ENCODE data around the gene SLA2.
"Not testable (repeated sequence)": the region's sequence is repeated elsewhere in the genome, so short reads cannot be mapped to it uniquely, and the experiment has no call there.

SLA2 gene, protein sequence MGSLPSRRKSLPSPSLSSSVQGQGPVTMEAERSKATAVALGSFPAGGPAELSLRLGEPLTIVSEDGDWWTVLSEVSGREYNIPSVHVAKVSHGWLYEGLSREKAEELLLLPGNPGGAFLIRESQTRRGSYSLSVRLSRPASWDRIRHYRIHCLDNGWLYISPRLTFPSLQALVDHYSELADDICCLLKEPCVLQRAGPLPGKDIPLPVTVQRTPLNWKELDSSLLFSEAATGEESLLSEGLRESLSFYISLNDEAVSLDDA

DNA sequence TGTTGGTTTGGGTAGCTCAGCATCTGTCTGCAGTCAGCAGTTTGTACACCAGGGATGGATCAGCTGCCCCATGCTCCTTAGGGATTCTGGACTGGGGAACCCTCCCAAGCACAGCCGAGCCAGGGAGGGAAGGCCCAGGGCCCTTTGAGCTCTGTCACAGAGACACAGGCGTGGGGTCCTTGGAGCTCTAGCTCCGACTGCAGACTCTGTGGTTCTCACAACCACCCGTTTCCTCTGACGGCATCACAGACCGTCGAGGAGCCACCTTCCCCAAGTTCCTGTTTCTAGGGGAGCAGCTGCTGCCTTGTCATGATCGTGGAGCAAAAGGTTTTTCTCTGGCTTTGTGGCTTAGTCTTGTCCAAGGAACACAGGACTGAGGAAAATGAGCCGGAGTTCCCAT lies at the start of gene SLA2:
SLA2 (minus strand) TSS at position 199 of the 400 bp plus-strand sequence. CDS start 4,861 bp downstream, outside the sequence.
- DNase-seq: no peak

DNA sequence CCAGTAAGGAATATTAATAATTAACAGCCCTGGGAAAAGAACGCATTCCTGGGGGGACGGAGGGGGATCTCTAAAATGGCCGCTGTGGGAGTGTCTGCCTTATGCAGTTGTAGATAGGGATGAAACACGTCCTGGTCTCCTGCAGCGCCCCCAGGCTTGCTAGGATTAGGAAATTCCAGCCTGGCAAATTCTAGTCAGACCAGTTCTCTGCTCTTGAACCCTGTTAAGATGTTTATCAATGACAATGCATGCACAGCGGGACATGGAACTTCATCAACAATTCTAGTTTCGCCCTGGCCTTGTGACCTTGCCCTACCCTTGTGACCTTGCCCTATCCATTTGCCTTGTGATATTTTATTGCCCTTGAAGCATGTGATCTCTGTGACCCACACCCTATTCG lies 49.5 kb upstream of the SLA2 start:
- DNase-seq: not testable (repeated sequence)

DNA sequence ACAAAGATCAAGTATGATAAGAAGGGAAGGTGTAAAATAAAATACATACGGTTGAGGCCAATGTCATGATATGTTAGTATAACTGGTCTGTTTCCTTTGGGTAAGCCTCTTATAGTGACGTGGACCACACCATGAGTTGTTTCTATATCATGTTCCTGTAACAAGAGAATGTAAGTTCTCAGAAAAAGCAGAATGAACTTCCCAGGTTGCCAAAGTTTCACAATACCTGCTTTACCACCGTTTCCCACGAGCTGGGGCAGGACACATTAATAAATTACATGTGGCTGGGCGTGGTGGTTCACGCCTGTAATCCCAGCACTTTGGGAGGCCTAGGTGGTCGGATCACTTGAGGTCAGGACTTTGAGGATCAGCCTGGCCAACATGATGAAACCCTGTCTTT lies 42.6 kb upstream of the SLA2 start:
- no peak for DNase-seq

DNA sequence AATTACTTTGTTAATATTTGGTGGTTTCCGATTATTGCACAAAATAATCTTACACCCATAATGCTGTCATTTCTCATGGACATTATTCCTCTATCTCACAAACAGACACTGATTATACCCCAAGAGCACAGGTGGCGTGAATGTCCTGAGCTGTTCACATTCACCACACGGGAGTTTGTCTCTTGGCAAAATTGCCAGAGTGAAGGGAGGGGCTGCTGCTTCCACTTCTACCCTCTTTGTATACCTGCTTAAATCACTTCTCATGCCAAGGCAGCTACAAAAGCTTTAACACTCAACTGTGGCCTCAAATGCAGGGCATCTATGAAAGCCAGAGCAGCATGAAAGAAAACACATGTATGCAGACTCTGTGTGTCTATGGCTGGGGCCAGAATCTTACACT lies 41.9 kb upstream of the SLA2 start:
- no peak for DNase-seq

DNA sequence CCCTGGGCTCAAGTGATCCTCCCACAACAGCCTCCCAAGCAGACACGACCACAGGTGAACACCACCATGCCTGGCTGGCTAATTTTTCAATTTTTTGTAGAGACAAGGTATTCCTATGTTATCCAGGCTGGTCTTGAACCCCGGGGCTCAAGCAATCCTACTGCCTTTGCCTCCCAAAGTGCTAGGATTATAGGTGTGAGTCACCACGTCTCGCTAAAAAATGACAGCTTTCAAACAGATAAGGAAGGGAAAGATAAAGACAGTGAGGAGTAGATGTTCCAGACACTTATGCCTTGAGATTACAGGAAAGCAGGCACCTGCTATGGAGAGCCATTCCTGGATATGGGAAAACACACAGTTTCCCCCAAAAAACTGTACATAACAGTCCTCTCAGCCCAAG lies 40.9 kb upstream of the SLA2 start:
- DNase-seq: no peak

DNA sequence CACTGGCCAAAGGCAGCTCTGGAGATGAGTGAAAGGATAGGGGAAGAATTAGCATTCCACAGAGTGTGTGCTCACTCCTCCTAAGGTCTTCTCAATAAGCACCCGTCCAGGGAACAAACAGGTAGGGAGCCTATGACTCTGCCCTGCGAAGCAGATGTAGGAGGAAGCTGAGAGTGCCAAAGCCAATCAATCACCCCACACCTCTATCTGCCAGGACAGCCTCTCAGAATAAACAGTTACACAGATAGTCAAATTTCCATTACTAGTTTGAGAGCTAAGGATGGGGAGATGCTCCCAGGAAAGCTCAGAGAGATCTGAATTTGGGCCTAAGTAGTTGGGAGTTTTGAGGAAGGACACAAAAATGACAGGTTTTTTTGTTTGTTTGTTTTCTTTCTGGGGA lies 40.5 kb upstream of the SLA2 start:
- DNase-seq: no peak

DNA sequence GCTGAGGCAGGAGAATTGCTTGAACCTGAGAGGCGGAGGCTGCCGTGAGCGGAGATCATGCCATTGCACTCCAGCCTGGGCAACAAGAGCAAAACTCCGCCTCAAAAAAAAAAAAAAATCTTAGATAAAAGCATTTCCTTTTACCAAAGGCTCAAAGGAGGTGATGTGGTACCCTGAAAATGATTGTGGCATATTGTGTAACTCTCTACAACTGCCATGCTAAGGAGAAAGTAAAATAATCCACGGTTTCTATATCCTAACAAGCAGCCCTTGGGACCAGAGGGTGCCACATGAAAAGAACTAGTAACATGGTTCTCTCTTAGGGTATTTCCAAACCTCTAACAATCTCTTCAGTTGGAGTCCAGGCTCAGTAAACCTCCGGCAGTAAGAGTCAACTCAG lies 38.8 kb upstream of the SLA2 start:
- no peak for DNase-seq

DNA sequence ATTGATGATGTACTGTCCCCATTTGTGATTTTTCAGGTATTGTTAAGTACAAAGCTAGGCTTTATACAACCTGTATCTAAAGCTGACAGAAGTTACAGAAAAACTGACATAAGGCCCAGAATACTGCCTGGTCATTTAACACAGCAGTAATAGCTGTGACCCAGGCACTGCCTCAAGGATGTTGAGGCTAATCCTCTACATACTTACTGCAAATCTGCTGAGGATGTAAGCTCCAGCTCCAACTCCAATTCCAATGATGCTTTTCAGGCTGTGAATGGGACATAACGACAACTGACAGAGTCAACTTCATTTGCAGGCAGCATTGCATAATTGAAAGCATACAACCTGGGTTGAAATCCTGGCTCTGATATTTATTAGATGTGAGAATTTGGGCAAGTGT lies 36.3 kb upstream of the SLA2 start:
- no peak for DNase-seq

DNA sequence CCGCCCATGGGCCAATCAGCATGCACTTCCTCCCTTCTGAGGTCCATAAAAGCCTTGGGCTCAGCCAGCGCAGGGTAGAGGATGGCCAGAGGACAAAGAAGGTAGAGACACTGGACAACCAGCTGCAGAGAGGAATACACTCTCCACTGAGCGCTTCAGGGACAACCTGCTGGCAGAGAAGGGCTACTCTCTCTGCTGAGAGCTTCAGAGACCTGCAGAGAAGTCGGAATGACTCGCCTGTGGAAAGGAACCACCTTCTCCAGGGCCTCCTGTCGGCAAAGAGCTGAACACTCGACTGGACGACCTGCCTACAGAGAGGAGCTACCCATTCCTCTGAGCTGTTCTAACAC lies 31.4 kb upstream of the SLA2 start:
- DNase-seq: no peak

DNA sequence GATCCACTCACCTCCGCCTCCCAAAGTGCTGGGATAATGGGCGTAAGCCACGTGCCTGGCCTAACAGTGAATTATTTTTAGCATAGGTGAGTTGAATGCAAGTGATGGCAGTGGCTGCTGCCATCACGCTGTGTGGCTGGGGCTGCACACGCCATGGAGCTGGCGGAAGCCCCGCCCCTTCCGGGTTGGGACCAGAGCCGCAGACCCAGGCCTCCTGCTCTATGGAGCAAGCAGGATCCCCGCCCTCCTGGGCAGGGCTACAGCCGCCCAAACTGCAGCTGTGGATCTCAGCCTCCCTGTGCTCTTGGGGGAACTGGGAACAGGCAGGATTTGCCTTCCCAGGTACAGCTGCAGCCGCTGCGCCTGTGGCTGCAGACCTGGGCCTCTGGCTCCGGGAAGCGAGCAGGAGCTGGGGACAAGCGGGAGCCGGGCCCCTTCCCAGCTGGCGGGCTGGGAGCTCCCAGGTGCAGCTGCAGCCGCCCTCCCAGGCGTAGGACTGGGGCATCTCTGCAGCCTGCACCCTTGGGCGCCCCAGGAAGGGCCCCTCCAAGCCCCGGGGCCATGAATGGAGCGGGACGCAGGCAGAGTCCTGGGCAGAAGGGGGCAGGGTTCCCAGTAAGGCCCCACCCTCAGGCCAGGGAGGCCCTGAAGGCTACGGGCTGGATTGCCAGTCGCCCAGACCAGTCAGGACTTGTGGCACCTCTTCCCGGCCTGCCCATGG lies 30.9 kb upstream of the SLA2 start:
- no peak for DNase-seq

DNA sequence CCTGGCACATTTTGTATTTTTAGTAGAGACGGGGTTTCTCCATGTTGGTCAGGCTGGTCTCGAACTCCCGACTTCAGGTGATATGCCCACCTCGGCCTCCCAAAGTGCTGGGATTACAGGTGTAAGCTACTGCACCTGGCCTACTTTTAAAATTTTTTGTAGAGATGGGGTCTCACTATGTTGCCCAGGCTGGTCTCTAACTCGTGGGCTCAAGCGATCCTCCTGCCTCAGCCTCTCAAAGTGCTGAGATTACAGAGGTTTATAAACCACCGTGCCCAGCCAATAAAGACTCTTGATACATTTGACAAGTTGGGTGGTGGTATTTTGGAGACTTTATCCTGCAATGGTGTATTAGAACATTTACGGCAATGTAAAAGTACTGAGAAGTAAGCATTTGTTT lies 29.5 kb upstream of the SLA2 start:
- DNase-seq: not testable (repeated sequence)

DNA sequence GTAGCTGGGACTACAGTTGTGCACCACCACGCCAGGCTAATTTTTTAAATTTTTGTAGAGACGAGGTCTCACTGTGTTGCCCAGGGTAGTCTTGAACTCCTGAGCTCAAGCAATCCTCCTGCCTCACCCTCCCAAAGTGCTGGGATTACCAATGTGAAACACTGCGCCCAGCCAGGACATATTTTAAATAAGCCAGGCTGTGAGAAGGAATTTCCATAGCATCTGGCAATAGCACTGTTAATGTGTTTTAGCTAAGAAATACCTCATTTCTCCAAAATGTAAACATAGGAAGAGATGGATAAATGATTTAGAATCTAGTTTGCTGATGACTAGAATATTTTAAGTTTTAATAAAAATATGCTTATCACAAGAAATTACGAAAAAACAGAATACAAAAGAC lies 27.0 kb upstream of the SLA2 start:
- no peak for DNase-seq

DNA sequence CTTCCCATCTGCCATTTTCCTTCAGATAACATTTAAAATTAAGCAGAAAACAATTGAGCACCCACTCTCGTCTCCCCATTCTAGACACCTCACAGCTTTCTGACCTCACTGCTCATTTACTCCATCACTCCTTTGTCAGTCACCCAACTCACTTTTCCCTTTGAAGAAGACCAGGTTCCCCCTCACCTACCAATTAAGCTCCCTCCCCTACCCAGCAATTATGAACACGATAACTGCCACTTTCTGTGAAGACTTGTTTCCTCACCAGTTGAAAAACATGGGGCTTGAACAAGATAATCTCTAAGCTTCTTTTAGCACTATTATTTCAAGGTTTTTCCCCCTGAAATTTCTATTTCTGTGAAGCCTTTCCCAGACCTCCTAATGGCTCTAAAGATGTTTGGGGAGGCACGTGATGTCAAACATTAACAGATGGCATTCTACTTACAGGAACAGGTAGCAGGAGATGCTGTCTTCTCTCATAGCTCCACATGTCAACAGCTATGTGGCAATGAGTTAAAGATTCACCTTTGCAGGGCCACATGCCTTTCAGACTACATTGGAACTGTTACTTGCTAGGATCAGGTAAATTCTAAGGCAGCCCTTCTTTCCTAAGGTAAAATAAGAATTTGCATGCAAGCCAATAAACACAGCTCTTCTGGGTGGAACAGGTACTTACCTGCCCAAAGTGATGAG lies 24.8 kb upstream of the SLA2 start:
- no peak for DNase-seq

DNA sequence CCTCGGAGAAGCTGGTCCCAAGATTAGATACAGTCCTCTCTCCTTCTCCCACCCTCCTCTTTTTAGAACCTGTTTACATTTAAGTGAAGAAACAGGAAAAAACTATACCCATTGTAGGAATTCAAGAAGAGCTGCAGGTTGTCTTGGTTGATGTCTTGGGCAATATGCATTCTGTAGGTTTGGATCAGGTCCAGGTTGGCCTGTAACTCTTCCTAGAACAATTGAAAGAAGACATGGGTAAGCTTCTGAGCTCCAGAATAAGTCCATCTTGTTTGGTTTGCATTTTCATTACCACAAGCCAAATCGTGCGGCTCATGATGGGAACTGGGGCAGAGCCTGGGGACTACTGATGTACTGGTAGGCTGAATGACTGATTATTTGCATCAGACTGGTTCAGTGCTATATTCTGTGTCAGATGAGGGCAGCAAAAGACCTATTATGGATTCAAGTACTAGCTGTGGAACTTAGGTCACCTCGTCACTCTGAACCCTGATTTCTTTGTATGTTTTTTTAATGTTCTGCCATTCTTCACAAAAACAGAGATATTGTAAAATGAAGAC lies 20.3 kb upstream of the SLA2 start:
- DNase-seq: no peak

DNA sequence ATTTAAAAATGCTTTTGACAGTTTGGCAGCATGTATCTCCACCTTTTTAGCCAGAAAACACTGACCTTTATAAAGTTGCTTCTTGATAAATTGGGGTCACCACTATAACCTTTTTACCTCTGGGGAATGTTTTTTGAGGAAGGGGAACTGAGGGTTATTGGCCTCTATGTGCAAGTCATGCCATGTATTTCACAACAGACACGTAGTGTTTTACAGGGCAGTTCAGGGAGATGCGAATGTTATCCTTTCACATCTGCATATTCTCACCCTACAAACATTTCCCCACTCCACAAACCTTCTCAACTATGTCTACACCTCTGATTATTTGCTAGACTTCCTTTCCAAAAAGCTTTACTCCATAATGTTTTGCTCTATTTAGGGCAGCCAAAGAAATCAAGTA lies 17.0 kb upstream of the SLA2 start:
- DNase-seq: no peak

DNA sequence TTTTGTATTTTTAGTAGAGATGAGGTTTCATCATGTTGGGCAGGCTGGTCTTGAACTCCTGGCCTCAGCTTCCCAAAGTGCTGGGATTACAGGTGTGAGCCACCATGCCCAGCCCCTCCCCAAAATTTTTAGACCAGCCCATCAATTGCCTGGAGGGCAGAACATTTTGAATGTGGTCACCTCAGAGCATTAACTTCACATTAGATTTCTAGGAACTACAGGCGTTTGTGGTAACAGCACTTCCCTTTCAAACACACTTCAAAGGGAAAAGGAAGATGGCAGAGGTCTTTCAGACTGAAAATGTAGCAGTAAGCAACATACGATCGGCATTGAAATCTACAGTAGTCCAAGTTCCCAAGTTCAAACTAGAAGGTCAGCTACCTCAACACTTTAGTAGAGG lies 12.3 kb upstream of the SLA2 start:
- no peak for DNase-seq

DNA sequence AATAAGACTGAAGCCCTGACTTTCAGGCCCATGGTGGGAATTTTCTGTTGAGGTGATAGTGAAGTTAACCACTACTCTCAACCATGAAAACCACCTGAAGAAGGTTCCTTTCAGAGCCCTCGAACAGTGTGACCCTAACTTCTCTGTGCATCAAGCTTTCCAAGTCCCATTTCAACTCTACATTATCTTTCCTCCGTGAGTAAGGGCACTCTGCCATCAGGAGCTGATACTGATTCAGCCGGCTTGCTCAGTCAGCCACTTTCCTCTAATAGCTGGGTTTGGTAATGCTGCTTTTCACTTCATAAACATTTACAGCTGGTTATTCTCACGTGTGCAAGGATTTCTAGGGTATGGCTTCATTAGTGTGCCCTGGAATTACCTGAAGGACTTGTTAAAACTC lies 10.7 kb upstream of the SLA2 start:
- no peak for DNase-seq

DNA sequence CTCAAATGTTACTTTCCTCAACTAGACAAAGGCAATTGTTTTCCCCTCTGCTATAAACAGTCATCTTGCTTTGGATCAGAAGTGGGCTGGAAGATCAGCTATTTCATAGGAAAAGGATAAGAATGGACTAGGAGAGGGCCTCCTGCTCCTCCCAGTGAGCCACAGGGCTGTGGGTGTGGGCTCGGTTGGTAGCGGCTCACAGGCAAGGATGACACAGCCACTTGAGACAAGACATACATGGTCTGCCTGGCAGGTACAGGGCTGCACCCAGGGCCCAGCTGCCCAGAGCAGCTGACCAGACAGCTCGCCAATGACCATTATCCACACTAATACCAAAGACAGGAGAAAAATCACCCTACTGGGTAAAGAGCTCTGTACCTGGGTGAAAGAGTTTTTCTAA lies 9.0 kb upstream of the SLA2 start:
- no peak for DNase-seq

DNA sequence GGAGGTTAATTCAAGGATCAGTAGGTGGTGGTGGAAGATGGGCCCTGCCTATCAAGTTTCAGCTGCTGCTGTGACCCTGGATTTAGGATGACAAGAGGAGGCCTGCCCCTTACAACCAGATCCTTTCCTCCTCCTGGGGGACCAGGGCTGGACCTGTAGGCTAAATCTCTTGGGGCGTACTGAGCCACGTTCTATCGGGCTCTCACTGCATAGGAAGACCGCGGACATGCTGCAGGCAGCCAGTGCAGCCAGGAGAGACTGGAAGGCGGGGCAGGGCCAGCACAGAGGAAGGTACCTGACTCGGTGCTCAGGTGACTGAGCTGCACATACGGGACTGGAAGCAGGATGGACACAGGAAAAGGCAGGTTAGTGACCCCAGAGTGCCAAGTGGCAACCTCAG lies 8.5 kb upstream of the SLA2 start:
- no peak for DNase-seq

DNA sequence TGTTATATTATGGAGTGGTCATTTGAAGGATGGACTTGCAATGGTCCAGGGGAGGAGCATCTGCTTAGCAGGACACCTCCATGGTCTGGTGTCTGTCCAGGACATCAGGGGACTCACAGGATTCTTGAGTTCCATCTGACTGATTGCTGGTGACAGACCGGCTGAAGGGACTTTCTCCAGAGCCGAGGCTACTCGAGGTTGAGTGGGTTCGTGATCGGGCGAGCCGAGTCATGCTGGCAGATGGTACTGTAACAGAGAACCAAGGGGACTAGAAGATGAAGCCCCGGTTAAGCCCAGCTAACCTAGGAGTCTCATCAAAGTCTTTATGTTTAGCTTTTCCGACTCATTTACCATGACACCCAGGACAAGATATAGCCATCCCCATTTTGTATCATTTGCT lies 7.5 kb upstream of the SLA2 start:
- no peak for DNase-seq

DNA sequence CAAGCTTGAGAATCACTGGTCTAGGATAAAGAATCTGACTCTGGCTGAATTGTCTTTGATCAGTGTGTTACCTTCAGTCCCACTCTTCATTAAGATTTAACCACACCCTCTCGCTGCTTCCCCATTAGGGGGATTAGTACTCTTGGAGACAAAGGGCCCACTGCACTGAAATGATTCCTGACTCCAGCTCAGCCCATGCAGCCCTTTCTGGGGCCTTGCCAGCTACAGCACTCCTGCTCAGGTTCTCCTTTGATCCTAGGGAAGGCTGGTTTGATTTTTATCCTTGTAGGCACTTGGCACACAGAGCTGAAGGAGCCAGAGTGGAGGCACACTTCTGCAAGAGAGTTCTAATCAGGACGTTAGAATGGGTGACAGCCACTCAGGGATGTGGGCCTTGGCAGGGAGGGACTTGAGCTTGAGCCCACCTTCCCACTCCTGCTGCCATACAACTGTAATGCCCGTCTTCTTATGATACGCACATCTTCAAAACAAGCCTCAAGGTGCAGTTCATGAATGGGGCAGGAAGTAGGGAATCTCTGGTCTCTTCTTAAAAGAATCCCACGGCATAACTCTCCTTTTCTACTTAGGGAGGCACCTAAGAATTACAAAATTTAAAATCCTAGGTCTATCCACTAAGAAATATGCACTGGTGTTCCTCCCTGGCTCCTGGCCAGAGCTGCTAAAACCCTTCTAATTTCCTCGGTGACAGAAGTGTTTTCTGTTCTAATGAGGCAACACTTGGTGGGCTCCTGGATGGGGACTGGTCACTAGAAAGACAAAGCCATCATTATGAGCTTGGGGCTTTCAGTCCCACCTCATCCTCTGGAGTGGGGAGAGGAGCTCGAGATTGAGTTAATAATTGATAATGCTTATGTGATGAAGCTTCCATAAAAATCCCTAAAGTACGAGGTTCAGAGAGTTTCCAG lies 1.5 kb upstream of the SLA2 start:
- peak; percentile 29 for DNase-seq

DNA sequence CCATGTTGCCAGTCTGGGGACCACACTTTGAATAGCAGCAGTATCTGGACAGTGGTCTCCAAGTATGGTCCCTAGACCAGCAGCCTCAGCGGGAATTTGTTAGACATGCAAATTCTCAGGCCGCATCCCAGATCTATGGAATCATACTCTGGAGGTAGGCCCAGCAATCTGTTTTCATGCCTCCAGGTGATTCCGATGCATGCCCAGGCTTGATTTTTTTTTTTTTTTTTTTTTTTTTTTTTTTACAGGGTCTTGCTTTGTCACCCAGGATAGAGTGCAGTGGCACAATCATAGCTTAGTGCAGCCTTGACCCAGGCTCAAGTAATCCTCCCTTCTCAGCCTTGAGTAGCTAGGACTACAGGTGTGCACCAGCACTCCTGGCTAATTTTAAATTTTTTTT lies 682 bp upstream of the SLA2 start:
- DNase-seq: no peak

DNA sequence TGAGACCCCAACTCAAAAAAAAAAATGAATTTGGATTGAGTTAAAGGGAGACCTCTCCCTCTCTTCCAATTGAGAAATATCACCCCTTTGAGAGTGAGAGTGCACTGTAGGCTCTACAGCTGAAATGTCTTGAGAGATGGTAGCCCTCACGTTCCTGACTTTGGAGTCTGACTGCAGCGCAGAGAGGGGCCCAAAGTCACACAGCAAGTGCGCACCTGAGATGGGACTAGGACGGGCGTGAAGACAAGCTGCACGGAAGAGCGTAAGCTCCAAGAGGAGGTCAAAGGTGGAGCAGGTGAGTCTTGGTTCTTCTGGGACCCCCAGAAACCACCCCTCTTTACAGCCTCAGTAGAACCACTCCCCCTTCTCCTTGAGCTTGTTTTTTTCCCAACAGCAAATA lies 643 bp downstream of the SLA2 start:
- DNase-seq: no peak

Data from DMS79 treated with DMSO at 0.1 percent for 48 hours (cell line).